K562 (cell line): Measurements from ENCODE around the gene EEF2K. TPM values are rescaled to one million over a fixed set of nuclear protein-coding genes. Genes with fewer than 3 reads are reported as not detected.

Experiments
- ATAC-seq: fragments of 200-7000 bp; cut with Tn5 transposase; 3 replicates; pipeline ENCODE4 v1.9.1; 2020; ENCODE audit warnings: moderate library complexity
- BruUV-seq: library from RNA; stranded (reverse); fragments of 400-500 nt; replicated peaks from 2 replicates; lab custom pipeline; 2021; lab: Mats Ljungman, UMichigan
- CTCF ChIA-PET: fragments of 300-600 bp; formaldehyde crosslinking; extraction: SDS; loops from one replicate; lab custom pipeline; 2021; ENCODE audit warnings: low intra/inter-chr PET ratio; lab: Yijun Ruan, JAX
- POLR2A ChIA-PET: fragments of 300-600, 350-650 bp; sonication (Branson Sonifier 250); formaldehyde crosslinking; extraction: SDS; loops from one replicate; lab custom pipeline; 2021; ENCODE audit warnings: antibody characterized with exemption, inconsistent platforms; lab: Yijun Ruan, JAX
- DNase-seq, 4 experiments: peaks; one replicate each; pipeline versions ENCODE4 v3.0.0 to v3.0.0-alpha.2; 2011 to 2018; ENCODE audit warnings: low spot score in 3 of 4, mixed read lengths in 3 of 4; ENCODE audit errors: extremely low read depth in 1 of 4
- FAIRE-seq: peaks from 2 replicates; lab custom pipeline; 2011; peaks lifted over from hg19 to GRCh38; lab: Jason Lieb, UNC
- H2AFZ ChIP-seq: 2 replicates; pipeline ENCODE4 v1.6.0; 2011; ENCODE audit warnings: low read depth, low read length, control low read depth, inconsistent platforms
- H3K27ac ChIP-seq: fragments of 200-600 bp; 3 replicates; pipeline ENCODE4 v1.8.0; 2011; ENCODE audit warnings: low read depth, mild to moderate bottlenecking, control low read depth, inconsistent platforms, low read length, moderate library complexity, mixed read lengths; ENCODE audit errors: extremely low read depth
- H3K27me3 ChIP-seq, 2 experiments: fragments of 300-600 bp in 1 of 2; 2 replicates in 1 of 2; 3 replicates in 1 of 2; pipeline versions ENCODE4 v1.6.0 to v1.8.0; 2011; ENCODE audit warnings: inconsistent platforms in 2 of 2, low read length in 2 of 2, mild to moderate bottlenecking in 1 of 2, mixed read lengths in 1 of 2, moderate library complexity in 1 of 2; ENCODE audit not compliant: control insufficient read depth in 2 of 2, insufficient read depth in 2 of 2
- H3K36me3 ChIP-seq: fragments of 300-600 bp; 3 replicates; pipeline ENCODE4 v1.8.0; 2011; ENCODE audit warnings: mild to moderate bottlenecking, low read length, inconsistent platforms; ENCODE audit not compliant: control insufficient read depth, insufficient read depth
- H3K4me1 ChIP-seq, 2 experiments: fragments of 200-600 bp in 1 of 2; replicated peaks in 1 of 2; 2 replicates in 1 of 2; 3 replicates in 1 of 2; pipeline versions ENCODE4 v1.5.1 to v1.8.0; 2011; ENCODE audit warnings: inconsistent platforms in 2 of 2, low read length in 2 of 2, mild to moderate bottlenecking in 1 of 2, mixed read lengths in 1 of 2, moderate library complexity in 1 of 2; ENCODE audit not compliant: control insufficient read depth in 2 of 2, insufficient read depth in 2 of 2
- H3K4me2 ChIP-seq: 2 replicates; pipeline ENCODE4 v1.6.1; 2011; ENCODE audit warnings: low read length, control low read depth, inconsistent platforms, mixed read lengths; ENCODE audit not compliant: insufficient read depth
- H3K4me3 ChIP-seq: fragments of 200-600 bp; sonication (generic), shearing (Covaris generic); 2 replicates; pipeline ENCODE4 v1.5.1; 2016; ENCODE audit warnings: control low read depth, inconsistent platforms
- H3K79me2 ChIP-seq: fragments of 200-600 bp; 3 replicates; pipeline ENCODE4 v1.8.0; 2011; ENCODE audit warnings: low read length, inconsistent platforms; ENCODE audit not compliant: control insufficient read depth, insufficient read depth
- H3K9ac ChIP-seq, 2 experiments: 2 replicates each; pipeline versions ENCODE4 v1.6.0 to v1.6.1; 2011; ENCODE audit warnings: low read depth in 2 of 2, low read length in 2 of 2, control low read depth in 1 of 2, inconsistent platforms in 1 of 2, mild to moderate bottlenecking in 1 of 2, mixed read lengths in 1 of 2; ENCODE audit not compliant: insufficient read depth in 1 of 2
- H3K9me1 ChIP-seq: one replicate; pipeline ENCODE4 v1.6.0; 2011; ENCODE audit warnings: inconsistent platforms, mild to moderate bottlenecking, low read length, moderate library complexity; ENCODE audit not compliant: control insufficient read depth, insufficient read depth
- H3K9me3 ChIP-seq: replicated peaks from 2 replicates; pipeline ENCODE4 v1.5.1; 2011; ENCODE audit warnings: low read depth, low read length, inconsistent platforms; ENCODE audit not compliant: control insufficient read depth, insufficient read depth
- H4K20me1 ChIP-seq: replicated peaks from 2 replicates; pipeline ENCODE4 v1.6.1; 2011; ENCODE audit warnings: low read length, inconsistent platforms, mixed read lengths; ENCODE audit not compliant: control insufficient read depth, insufficient read depth
- ASH1L ChIP-seq: fragments of 450-650 bp; IDR thresholded peaks from 2 replicates; pipeline ENCODE4 v1.6.1; 2018; ENCODE audit warnings: borderline replicate concordance, mild to moderate bottlenecking, low read depth; ENCODE audit not compliant: partially characterized antibody
- XRCC5 ChIP-seq: fragments of 200-400 bp; formaldehyde crosslinking; IDR thresholded peaks from 2 replicates; pipeline ENCODE4 v1.6.1; 2017; ENCODE audit warnings: low read depth, mild to moderate bottlenecking, low read length
- WGBS: fragments of 100-300 bp; shearing (Covaris generic); methylation state at CpG from one replicate; pipeline ENCODE4 v1.1.6; 2016; ENCODE audit warnings: low coverage, mixed read lengths; ENCODE audit not compliant: insufficient coverage; ENCODE audit errors: missing lambda C conversion rate; 5-methylcytosine and 5-hydroxymethylcytosine counted together
- in situ Hi-C: fragments of 300-500 bp; cut with MboI; formaldehyde crosslinking; loops from 4 replicates; pipeline ENCODE4 v1.15.0; 2018; ENCODE audit warnings: inconsistent platforms, mixed read lengths
- intact Hi-C: fragments of 100-400 bp; cut with micrococcal nuclease; formaldehyde crosslinking; loops from 2 replicates; pipeline ENCODE4 v1.14.2; 2022
- polyA plus RNA-seq, 8 experiments: library from polyadenylated mRNA; depleted of rRNA in 4 of 8; stranded (reverse) in 5 of 8; unstranded in 3 of 8; fragments of >200 nt; fragmentation: Nextera tagmentation in 2 of 8; fragmentation: Illumina TruSeq in 1 of 8; extraction: Ambion mirVana in 2 of 8; extraction: Trizol in 1 of 8; gene quantifications; 2 replicates each; pipeline versions ENCODE4 v1.2.1 to v1.2.3, GENCODE V29; 2011 to 2014; ENCODE audit warnings: inconsistent platforms in 1 of 8, missing spikeins in 1 of 8
- total RNA-seq, 7 experiments: library from RNA; depleted of rRNA in 6 of 7; stranded (reverse); fragments of >200 nt in 6 of 7; fragmentation: Illumina TruSeq in 2 of 7; extraction: Trizol in 2 of 7; gene quantifications; 2 replicates each; pipeline versions ENCODE4 v1.2.1 to v1.2.3, GENCODE V29; 2011 to 2021; ENCODE audit warnings: low replicate concordance in 1 of 7
- TF ChIP-seq, protein P1 (sequence below), 2 experiments: fragments of 450-650 bp; IDR thresholded peaks; 2 replicates each; pipeline ENCODE4 v1.6.1; 2016; ENCODE audit warnings: mild to moderate bottlenecking in 2 of 2, borderline replicate concordance in 1 of 2, low read depth in 1 of 2, moderate library complexity in 1 of 2

EEF2K gene
- total and polyA plus RNA-seq, 9 of the 15 experiments (the other 6 are each of a cell fraction or from before 2014, with no cell fraction given), result 3.0 to 35.2 (median 12.2) TPM

DNA sequence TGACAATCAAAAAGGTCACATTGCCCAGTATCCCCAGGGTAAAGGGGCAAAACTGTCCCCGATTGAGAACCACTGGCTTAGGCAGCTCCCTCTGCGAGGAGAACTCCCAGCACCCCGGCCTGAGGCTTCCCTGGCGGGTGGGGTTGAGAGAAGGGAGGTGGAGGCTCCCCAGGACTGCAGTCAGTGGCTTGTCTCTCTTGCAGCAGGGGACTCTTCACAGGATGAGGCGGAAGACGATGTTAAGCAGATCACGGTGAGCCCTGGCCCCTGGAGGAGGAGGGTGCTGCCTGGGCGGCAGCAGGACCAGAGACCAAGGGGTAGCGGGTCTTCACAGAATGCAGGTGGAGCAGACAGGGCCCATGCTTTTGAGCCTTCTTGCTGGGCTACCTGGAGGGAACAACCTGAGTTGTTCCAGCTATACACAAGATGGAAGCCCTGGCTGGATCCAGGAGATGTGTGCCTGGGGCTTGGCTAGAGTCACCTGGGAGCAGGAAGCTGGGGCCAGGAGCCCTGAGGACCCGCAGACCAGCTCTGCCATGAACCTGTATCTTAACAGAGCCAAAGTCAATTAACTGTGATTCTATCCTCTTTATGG is 107.9 kb downstream of the EEF2K start:
- Histone ChIP-seq H2AFZ (no peak overlapping the region), H4K20me1 (peaks cover 8% of the 10 kb centered on the region; the same call in 1 of the 2 replicates), H3K4me3 (no peak overlapping the region), H3K4me2 (no peak overlapping the region)
- no peak for TF ChIP-seq ASH1L
- TF ChIP-seq, all 486 proteins: peak for 0
- ATAC-seq (no peak), FAIRE-seq (no peak), DNase-seq (no peak)
- ChIA-PET POLR2A (interaction anchor here (2.8 kb wide), 1 partner anchor 15 kb away, joined by 10 read pairs; no protein-coding TSS in a partner anchor), CTCF (no interaction called here)
- WGBS, result 91% methylated on average over 9 of the region's 10 CpGs
- no TSS peak for BruUV-seq
- intact Hi-C loops, result no loop called here
- Histone ChIP-seq H3K79me2 (no peaks in the 10 kb centered on the region), H3K4me1 (peaks cover 3 to 14% of the 10 kb centered on the region in 2 experiments; a peak in 3 of 5 replicates), H3K9ac (no peak overlapping the region), H3K36me3 (peaks cover 94% of the 10 kb centered on the region), H3K27ac (no peak overlapping the region), H3K9me3 (no peaks in the 10 kb centered on the region), H3K27me3 (no peaks in the 10 kb centered on the region), H3K9me1 (no peaks in the 10 kb centered on the region)
- in situ Hi-C loops, result loop anchor here (10.0 kb wide), 1 partner anchor 1159 kb away; the partner anchor contains the start of genes DNAH3 and LDAF1

DNA sequence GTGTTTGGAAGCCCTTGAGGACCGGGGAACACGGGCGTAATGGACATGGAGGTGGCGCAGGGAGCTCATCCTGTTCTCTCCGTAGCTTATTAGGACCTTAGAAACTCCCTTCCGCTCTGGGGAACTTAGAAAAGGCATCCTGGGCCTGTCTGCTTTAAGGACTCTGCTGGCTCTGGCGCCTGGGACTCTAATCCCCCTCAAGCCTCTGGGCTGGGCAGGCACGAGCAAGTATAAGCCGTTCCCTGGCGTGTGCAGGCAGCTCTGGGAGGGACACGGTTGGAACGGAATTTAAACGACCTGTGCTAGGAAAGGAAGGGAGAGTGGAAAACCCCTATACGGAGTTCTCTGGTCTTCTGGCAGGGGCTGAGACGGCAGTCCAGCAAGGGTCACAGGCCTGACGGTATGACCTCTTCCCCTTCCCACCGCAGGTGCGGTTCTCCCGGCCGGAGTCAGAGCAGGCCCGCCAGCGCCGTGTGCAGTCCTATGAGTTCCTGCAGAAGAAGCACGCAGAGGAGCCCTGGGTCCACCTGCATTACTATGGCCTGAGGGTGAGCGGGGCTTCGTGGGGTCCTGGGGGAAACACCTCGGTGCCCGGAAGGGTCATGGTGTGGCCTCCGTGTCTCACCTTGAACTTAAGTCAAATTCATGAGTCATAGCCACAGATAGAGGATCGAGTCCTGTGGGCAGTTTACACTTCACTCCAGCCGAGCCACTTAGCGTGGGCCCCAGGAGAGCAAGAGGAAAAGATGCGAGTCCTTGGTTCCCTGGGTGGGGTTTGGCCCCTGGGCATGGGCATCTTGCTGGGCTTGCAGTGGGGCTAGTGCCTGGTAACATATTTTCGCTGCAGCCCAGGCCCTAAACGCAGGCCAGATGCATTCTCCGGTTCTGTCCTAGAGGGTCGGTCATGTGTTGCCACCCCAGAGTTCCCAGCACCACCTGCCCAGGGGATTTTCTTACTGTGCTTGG is 108.9 kb downstream of the EEF2K start:
- Histone ChIP-seq H3K79me2 (no peaks in the 10 kb centered on the region), H3K27ac (no peak overlapping the region), H3K36me3 (peaks cover 92% of the 10 kb centered on the region), H3K4me3 (no peak overlapping the region), H3K9ac (peak overlapping the region in 1 of 2 experiments; percentile 14; a peak in 2 of 4 replicates), H2AFZ (no peak overlapping the region), H4K20me1 (peaks cover 8% of the 10 kb centered on the region; the same call in 1 of the 2 replicates), H3K4me1 (peaks cover 3 to 14% of the 10 kb centered on the region in 2 experiments; a peak in 3 of 5 replicates), H3K4me2 (no peak overlapping the region), H3K9me3 (no peaks in the 10 kb centered on the region), H3K27me3 (no peaks in the 10 kb centered on the region), H3K9me1 (no peaks in the 10 kb centered on the region)
- no peak for DNase-seq
- WGBS, result 92% methylated on average over 33 of the region's 37 CpGs
- intact Hi-C loops, result no loop called here
- in situ Hi-C loops, result loop anchor here (10.0 kb wide), 1 partner anchor 1160 kb away; the partner anchor contains the start of genes DNAH3 and LDAF1
- BruUV-seq, result no TSS peak
- FAIRE-seq, result no peak
- ATAC-seq, result no peak
- ChIA-PET POLR2A (interaction anchor here (0.9 to 2.8 kb wide), 2 partner anchors 16 to 28 kb away, joined by 3 to 10 read pairs; no protein-coding TSS in a partner anchor), CTCF (no interaction called here)
- no peak for TF ChIP-seq XRCC5
- TF ChIP-seq, protein P1, sequence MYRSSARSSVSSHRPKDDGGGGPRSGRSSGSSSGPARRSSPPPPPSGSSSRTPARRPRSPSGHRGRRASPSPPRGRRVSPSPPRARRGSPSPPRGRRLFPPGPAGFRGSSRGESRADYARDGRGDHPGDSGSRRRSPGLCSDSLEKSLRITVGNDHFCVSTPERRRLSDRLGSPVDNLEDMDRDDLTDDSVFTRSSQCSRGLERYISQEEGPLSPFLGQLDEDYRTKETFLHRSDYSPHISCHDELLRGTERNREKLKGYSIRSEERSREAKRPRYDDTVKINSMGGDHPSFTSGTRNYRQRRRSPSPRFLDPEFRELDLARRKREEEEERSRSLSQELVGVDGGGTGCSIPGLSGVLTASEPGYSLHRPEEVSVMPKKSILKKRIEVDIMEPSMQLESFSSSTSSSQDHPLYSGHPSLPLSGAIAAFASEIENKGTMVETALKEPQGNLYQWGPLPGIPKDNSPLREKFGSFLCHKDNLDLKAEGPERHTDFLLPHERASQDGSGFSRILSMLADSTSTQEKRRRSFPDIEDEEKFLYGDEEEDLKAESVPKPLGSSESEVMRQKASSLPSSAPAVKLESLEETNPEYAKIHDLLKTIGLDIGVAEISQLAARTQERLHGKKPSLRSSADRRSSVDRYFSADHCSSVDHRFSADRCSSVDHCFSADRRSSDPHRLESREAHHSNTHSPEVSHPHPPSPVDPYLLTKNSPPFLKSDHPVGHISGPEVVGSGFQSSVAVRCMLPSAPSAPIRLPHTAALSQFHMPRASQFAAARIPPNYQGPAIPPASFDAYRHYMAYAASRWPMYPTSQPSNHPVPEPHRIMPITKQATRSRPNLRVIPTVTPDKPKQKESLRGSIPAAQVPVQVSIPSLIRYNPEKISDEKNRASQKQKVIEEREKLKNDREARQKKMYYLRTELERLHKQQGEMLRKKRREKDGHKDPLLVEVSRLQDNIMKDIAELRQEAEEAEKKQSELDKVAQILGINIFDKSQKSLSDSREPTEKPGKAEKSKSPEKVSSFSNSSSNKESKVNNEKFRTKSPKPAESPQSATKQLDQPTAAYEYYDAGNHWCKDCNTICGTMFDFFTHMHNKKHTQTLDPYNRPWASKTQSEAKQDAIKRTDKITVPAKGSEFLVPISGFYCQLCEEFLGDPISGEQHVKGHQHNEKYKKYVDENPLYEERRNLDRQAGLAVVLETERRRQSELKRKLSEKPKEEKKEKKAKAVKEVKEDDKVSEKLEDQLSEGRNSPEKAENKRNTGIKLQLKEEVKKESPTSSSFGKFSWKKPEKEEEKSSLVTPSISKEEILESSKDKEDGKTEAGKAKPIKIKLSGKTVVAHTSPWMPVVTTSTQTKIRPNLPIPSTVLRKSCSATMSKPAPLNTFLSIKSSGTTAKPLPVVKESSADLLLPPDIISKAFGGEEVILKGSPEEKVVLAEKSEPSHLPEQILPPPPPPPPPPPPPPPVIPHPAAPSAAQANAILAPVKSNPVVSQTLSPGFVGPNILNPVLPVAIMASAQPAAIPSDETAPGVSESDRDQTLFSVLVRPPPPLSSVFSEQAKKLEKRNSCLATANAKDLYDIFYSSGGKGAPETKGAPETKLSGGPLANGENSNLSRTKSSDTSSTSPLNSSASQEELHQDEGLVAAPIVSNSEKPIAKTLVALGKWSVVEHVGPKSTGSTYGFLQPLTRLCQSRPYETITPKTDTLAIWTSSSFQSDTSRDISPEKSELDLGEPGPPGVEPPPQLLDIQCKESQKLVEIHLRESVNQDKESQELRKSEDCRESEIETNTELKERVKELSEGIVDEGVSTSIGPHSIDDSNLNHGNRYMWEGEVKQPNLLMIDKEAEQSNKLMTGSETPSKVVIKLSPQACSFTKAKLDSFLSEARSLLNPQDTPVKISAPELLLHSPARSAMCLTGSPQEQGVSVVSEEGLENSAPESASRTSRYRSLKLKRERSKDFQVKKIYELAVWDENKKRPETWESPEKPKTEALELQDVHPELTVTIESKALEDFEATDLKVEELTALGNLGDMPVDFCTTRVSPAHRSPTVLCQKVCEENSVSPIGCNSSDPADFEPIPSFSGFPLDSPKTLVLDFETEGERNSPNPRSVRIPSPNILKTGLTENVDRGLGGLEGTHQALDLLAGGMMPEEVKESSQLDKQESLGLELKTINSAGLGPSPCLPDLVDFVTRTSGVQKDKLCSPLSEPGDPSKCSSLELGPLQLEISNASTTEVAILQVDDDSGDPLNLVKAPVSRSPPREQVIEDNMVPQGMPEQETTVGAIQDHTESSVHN (IDR thresholded peaks at IDR 0.05; ENCODE audit: borderline replicate concordance in 1 of 2, low read depth in 1 of 2), result no peak
